ENCODE data around the gene MAPT.

- TF ChIP-seq, protein P1, sequence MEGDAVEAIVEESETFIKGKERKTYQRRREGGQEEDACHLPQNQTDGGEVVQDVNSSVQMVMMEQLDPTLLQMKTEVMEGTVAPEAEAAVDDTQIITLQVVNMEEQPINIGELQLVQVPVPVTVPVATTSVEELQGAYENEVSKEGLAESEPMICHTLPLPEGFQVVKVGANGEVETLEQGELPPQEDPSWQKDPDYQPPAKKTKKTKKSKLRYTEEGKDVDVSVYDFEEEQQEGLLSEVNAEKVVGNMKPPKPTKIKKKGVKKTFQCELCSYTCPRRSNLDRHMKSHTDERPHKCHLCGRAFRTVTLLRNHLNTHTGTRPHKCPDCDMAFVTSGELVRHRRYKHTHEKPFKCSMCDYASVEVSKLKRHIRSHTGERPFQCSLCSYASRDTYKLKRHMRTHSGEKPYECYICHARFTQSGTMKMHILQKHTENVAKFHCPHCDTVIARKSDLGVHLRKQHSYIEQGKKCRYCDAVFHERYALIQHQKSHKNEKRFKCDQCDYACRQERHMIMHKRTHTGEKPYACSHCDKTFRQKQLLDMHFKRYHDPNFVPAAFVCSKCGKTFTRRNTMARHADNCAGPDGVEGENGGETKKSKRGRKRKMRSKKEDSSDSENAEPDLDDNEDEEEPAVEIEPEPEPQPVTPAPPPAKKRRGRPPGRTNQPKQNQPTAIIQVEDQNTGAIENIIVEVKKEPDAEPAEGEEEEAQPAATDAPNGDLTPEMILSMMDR (IDR thresholded peaks at IDR 0.05) = no peak
- TF ChIP-seq POLR2A (IDR thresholded peaks at IDR 0.05) = no peak
Observed at GRCh38 chr17:46003907-46004748, 109.8 kb downstream of the MAPT start.
